T-cell (primary cell): ENCODE measurements around the gene RFC2. TPM values are rescaled to one million over a fixed set of nuclear protein-coding genes. Genes with fewer than 3 reads are reported as not detected.

Source experiments
- ATAC-seq, 4 experiments: fragments of 200-7000 bp in 3 of 4; fragments of 150-1000 bp in 1 of 4; cut with Tn5 transposase; replicated peaks in 1 of 4; 1 replicate in 3 of 4; 2 replicates in 1 of 4; pipeline ENCODE4 v1.10.0; 2021; ENCODE audit warnings: moderate library complexity in 3 of 4, mild to moderate bottlenecking in 2 of 4, moderate number of reproducible peaks in 1 of 4
- CTCF ChIA-PET, 2 donors: fragments of 300-600 bp; sonication (Branson Sonifier 250); formaldehyde crosslinking; loops; one replicate each; lab custom pipeline; 2022; ENCODE audit warnings: antibody characterized with exemption in 2 of 2; lab: Charles Lee
- POLR2A ChIA-PET, 2 donors: fragments of 300-600 bp; sonication (Branson Sonifier 250); formaldehyde crosslinking; loops; one replicate each; lab custom pipeline; 2022; ENCODE audit warnings: antibody characterized with exemption in 2 of 2; lab: Charles Lee
- DNase-seq, 35 experiments: peaks; one replicate each; pipeline versions ENCODE4 v3.0.0 to v3.0.0-alpha.2; 2013 to 2023
- H3K27ac ChIP-seq: one replicate; pipeline ENCODE4 v1.5.1; 2013; ENCODE audit warnings: low read length
- H3K27me3 ChIP-seq, 2 experiments: replicated peaks in 1 of 2; 1 replicate in 1 of 2; 2 replicates in 1 of 2; pipeline versions ENCODE4 v1.6.1 to v1.7.0; 2013; ENCODE audit warnings: low read length in 1 of 2, mixed read lengths in 1 of 2; ENCODE audit not compliant: control insufficient read depth in 2 of 2, insufficient read depth in 2 of 2; ENCODE audit errors: extremely low read depth in 1 of 2
- H3K36me3 ChIP-seq, 2 donors: 1 replicate in 1 of 2; 2 replicates in 1 of 2; pipeline versions ENCODE4 v1.6.1 to v1.7.0; 2013; ENCODE audit warnings: low read length in 1 of 2; ENCODE audit not compliant: control insufficient read depth in 2 of 2, insufficient read depth in 1 of 2; ENCODE audit errors: extremely low read depth in 1 of 2
- H3K4me1 ChIP-seq, 2 experiments: 1 replicate in 1 of 2; 2 replicates in 1 of 2; pipeline versions ENCODE4 v1.6.1 to v1.7.0; 2013; ENCODE audit warnings: low read length in 2 of 2, mixed read lengths in 1 of 2; ENCODE audit not compliant: insufficient read depth in 2 of 2, control insufficient read depth in 1 of 2; ENCODE audit errors: extremely low read depth in 1 of 2
- H3K4me3 ChIP-seq, 2 donors: 1 replicate in 1 of 2; 2 replicates in 1 of 2; pipeline versions ENCODE4 v1.5.1 to v1.7.0; 2013; ENCODE audit warnings: mild to moderate bottlenecking in 2 of 2, low read length in 1 of 2, moderate library complexity in 1 of 2; ENCODE audit not compliant: control insufficient read depth in 1 of 2; ENCODE audit errors: extremely low read depth in 1 of 2
- H3K9me3 ChIP-seq: 2 replicates; pipeline ENCODE4 v1.7.0; 2013
- H3K27ac Mint-ChIP-seq, 2 donors: one replicate each; pipeline ENCODE4 v1.8.0; 2020 to 2021; ENCODE audit warnings: mild to moderate bottlenecking in 2 of 2, mixed read lengths in 2 of 2
- H3K27me3 Mint-ChIP-seq, 2 donors: one replicate each; pipeline ENCODE4 v1.8.0; 2021 to 2022; ENCODE audit warnings: mixed read lengths in 2 of 2
- H3K36me3 Mint-ChIP-seq: one replicate; pipeline ENCODE4 v1.8.0; 2021; ENCODE audit warnings: mixed read lengths
- H3K4me1 Mint-ChIP-seq, 3 donors: one replicate each; pipeline ENCODE4 v1.8.0; 2020 to 2022; ENCODE audit warnings: mixed read lengths in 3 of 3, mild to moderate bottlenecking in 1 of 3
- H3K4me3 Mint-ChIP-seq, 3 donors: one replicate each; pipeline ENCODE4 v1.8.0; 2020 to 2022; ENCODE audit warnings: mild to moderate bottlenecking in 3 of 3, mixed read lengths in 3 of 3, moderate library complexity in 3 of 3
- H3K9me3 Mint-ChIP-seq, 3 donors: one replicate each; pipeline ENCODE4 v1.8.0; 2020 to 2022; ENCODE audit warnings: mixed read lengths in 3 of 3
- WGBS: methylation state at CpG from one replicate; pipeline ENCODE4 v1.1.5; 2013; ENCODE audit warnings: missing lambda C conversion rate; ENCODE audit not compliant: insufficient coverage; 5-methylcytosine and 5-hydroxymethylcytosine counted together
- total RNA-seq, 35 experiments: library from RNA in 6 of 35; stranded (reverse) in 6 of 35; fragments of 120-200 nt in 1 of 35; gene quantifications; one replicate each; pipeline versions ENCODE4 v1.2.1 to v1.2.4 and lab custom pipeline; 2013 to 2026

RFC2 gene
- total RNA-seq (10 to 100 TPM; 13.3 to 17.6 (median 14.8) TPM), total RNA-seq (lab: John Stamatoyannopoulos, UW) (11.5 to 83.7 (median 17.2) reads per million in 29 experiments)
- total RNA-seq (2013): 11.9 TPM

DNA sequence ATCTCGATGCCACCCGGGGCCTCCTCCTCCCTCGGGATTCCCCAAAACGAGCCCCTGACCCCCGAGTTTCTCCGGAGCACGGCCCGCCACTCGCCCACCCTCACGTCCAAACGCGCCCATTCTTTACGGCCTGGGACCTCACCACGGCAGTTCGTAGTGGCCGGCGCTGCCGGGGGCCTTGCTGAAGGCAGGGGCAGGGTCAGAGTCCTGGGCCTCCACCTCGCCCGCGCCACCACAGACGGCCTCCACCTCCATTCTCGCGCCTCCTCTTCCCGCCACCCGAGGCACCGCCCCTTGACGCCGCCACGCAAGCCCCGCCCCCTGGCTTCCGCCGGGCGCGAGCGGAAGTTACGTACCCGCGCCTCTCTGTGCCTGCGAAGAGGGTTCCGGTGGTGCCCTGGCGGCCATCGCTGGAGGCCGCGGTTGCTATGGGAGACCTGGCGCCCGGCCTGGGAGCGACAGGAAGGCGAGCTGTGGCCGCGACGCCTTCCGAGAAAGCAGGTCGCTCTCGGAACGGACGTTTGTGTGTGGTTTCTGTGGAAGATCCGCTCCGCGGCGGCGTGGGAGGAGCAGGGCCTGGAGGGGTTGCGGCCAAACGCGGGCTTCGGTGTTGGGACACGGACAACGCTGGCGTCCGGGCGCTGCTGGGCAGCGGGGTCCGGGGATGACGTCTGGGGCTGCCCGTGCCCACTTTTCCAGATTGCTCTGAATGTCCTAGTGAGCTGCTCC, at the start of gene RFC2:
Gene RFC2, minus strand, starts transcription at position 271 of the 729 bp plus-strand sequence. Its CDS starts 16 bp downstream, at position 255.
- under 1% methylated on average over 75 of the region's 75 CpGs for WGBS
- peaks cover 7 to 15% of the 10 kb centered on the region in 2 donors for H3K36me3 ChIP-seq
- no peaks in the 10 kb centered on the region for H3K27me3 Mint-ChIP-seq
- H3K36me3 Mint-ChIP-seq: peaks cover 14% of the 10 kb centered on the region
- peak within 1 kb of the TSS; percentile 92 for H3K27ac Mint-ChIP-seq
- CTCF ChIA-PET: interaction anchor here in 1 of 2 donors (0.6 kb wide), 1 partner anchor 14 kb away, joined by 5 read pairs; no protein-coding TSS in a partner anchor
- peaks cover 25 to 30% (median 28%) of the 10 kb centered on the region in 3 donors for H3K4me1 Mint-ChIP-seq
- POLR2A ChIA-PET: no interaction called here
- H3K4me3 Mint-ChIP-seq: peak within 1 kb of the TSS; percentile 91 to 93 (median 93)
- ATAC-seq: peak; percentile 97 to 98 (median 97)
- H3K4me1 ChIP-seq: peaks cover 8 to 24% of the 10 kb centered on the region in 2 experiments
- peak; percentile 88 to 99 (median 94) for DNase-seq
- H3K27ac ChIP-seq: peak within 1 kb of the TSS; percentile 80
- H3K9me3 Mint-ChIP-seq: no peaks in the 10 kb centered on the region
- H3K4me3 ChIP-seq: peak within 1 kb of the TSS; percentile 89 to 91
- no peaks in the 10 kb centered on the region for H3K27me3 ChIP-seq
- H3K9me3 ChIP-seq: no peaks in the 10 kb centered on the region

DNA sequence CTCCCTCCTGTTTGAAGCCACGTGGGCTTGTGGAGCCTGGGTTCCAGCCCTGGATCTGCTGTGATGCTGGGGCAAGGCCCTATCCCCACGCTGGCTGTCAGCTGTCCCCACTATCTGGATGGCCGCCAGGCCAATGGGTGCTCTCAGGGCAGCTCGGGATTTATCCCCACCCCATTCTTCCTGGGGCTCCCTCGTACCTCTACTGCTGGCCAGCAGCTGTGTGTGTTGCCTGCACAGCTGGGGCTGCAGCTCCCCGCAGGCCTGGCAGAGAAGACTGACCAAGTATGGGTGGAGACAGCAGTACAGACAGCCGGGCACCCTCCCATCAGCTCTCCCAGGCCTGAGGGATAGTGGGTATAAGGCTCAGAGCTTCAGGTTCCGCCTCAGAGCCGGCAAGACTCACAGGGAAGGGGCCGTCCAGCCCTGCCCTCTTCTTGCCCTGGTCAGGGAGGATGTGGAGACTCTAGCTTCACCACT, 48.6 kb upstream of the RFC2 start:
- H3K27me3 Mint-ChIP-seq: peaks cover 9% of the 10 kb centered on the region in 2 donors
- H3K27ac Mint-ChIP-seq: no peak overlapping the region
- Histone ChIP-seq H3K4me1 (peaks cover 2 to 16% of the 10 kb centered on the region in 2 experiments), H3K36me3 (no peaks in the 10 kb centered on the region), H3K9me3 (no peaks in the 10 kb centered on the region), H3K4me3 (no peak overlapping the region), H3K27me3 (peaks cover 0 to 23% of the 10 kb centered on the region in 2 experiments), H3K27ac (no peak overlapping the region)
- H3K9me3 Mint-ChIP-seq: no peaks in the 10 kb centered on the region
- no peak overlapping the region for H3K4me3 Mint-ChIP-seq
- no peak for DNase-seq
- 65% methylated on average over 2 of the region's 10 CpGs for WGBS
- H3K36me3 Mint-ChIP-seq: peaks cover 1% of the 10 kb centered on the region
- ChIA-PET CTCF (no interaction called here), POLR2A (no interaction called here)
- no peak for ATAC-seq
- peaks cover 11 to 16% (median 12%) of the 10 kb centered on the region in 3 donors for H3K4me1 Mint-ChIP-seq

DNA sequence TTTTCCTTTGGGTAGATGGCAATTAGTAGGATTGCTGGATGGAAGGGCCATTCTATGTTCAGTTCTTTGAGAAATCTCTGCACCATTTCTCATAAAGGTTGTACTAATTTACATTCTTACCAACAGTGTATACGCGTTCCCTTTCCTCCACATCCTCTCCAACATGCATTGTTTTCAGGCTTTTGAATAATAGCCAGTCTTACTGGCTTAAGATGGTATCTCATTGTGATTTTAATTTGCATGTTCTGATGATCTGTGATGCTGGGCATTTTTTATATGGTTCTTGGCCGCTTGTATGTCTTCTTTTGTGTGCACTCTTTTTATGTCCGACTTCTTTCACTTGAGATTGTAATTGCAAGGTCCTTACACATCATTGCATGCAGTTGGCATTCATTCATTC, 46.7 kb upstream of the RFC2 start:
- Histone ChIP-seq H3K4me1 (peaks cover 0 to 3% of the 10 kb centered on the region in 2 experiments), H3K9me3 (no peaks in the 10 kb centered on the region), H3K27ac (no peak overlapping the region), H3K36me3 (no peaks in the 10 kb centered on the region), H3K4me3 (no peak overlapping the region), H3K27me3 (peaks cover 0 to 7% of the 10 kb centered on the region in 2 experiments)
- ATAC-seq (no peak), DNase-seq (no peak)
- Mint-ChIP-seq H3K4me1 (peaks cover 0 to 3% (median 0%) of the 10 kb centered on the region in 3 donors), H3K4me3 (no peak overlapping the region), H3K27me3 (peaks cover 0 to 2% of the 10 kb centered on the region in 2 donors), H3K9me3 (no peaks in the 10 kb centered on the region), H3K27ac (no peak overlapping the region), H3K36me3 (no peaks in the 10 kb centered on the region)
- POLR2A ChIA-PET: no interaction called here
- no CpG with 5 or more reads among the region's 4 CpGs for WGBS
- CTCF ChIA-PET: no interaction called here

DNA sequence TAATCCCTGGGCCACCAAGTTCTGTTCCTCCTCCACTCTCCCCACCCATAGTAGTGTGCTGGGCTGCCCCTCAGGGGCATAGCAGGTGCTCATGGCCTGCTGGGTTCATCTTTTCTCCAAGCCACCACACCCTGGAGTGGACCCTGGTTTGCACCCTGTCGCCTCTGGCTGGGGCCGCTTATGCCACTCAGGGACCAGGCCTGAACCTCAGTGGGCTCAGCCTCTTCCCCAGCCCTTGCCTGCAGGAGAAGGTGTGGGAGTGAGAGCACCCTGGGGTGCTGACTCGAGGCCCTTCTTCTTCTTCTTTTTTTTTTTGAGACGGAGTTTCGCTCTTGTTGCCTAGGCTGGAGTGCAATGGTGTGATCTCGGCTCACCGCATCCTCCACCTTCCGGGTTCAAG, 45.2 kb upstream of the RFC2 start:
- no peaks in the 10 kb centered on the region for H3K4me1 Mint-ChIP-seq
- Histone ChIP-seq H3K4me1 (no peaks in the 10 kb centered on the region), H3K36me3 (no peaks in the 10 kb centered on the region), H3K27me3 (no peaks in the 10 kb centered on the region), H3K27ac (no peak overlapping the region), H3K4me3 (no peak overlapping the region), H3K9me3 (no peaks in the 10 kb centered on the region)
- ATAC-seq (no peak), DNase-seq (no peak)
- ChIA-PET CTCF (no interaction called here), POLR2A (no interaction called here)
- WGBS: no CpG with 5 or more reads among the region's 8 CpGs
- H3K4me3 Mint-ChIP-seq: no peak overlapping the region
- H3K36me3 Mint-ChIP-seq: no peaks in the 10 kb centered on the region
- H3K27me3 Mint-ChIP-seq: no peaks in the 10 kb centered on the region
- H3K27ac Mint-ChIP-seq: no peak overlapping the region
- no peaks in the 10 kb centered on the region for H3K9me3 Mint-ChIP-seq

DNA sequence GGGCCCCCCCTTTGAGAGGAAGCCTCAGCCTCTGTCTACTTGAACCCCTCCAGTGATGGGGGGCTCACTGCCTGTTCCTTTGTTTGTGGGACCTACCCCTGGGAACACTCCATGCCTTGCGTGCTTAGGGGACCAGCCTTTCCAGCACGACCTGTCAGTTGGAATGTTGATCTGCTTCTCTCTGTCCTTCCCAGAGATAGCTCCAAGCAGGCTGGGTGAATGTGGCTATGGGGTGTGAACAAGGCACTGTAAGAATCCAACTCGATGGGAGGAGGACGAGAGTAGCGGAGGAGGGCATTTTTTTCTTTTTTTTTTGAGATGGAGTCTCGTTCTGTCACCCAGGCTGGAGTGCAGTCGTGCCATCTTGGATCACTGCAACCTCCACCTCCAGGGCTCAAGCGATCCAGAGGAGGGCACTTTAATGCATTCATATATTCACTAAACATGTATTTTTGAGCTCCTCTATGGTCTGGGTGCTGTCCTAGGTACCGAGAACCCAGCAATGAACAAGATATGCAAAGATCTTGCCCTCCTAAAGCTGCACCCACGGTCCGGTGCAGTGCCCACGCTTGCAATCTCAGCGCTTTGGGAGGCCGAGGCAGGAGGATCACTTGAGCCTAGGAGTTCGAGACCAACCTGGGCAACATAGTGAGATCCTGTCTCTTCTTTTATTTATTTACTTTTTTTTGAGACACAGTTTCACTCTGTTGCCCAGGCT, 43.5 kb upstream of the RFC2 start:
- DNase-seq: no peak
- H3K4me1 ChIP-seq: no peaks in the 10 kb centered on the region
- H3K27me3 Mint-ChIP-seq: peaks cover 0 to 3% of the 10 kb centered on the region in 2 donors
- 87% methylated on average over 8 of the region's 15 CpGs for WGBS
- no peaks in the 10 kb centered on the region for H3K36me3 Mint-ChIP-seq
- peaks cover 0 to 3% of the 10 kb centered on the region in 2 experiments for H3K27me3 ChIP-seq
- POLR2A ChIA-PET: no interaction called here
- H3K9me3 Mint-ChIP-seq: no peaks in the 10 kb centered on the region
- no peak overlapping the region for H3K27ac Mint-ChIP-seq
- peaks cover 0 to 4% (median 0%) of the 10 kb centered on the region in 3 donors for H3K4me1 Mint-ChIP-seq
- no peak overlapping the region for H3K4me3 Mint-ChIP-seq
- CTCF ChIA-PET: no interaction called here
- ATAC-seq: no peak
- no peaks in the 10 kb centered on the region for H3K9me3 ChIP-seq
- H3K4me3 ChIP-seq: no peak overlapping the region
- no peak overlapping the region for H3K27ac ChIP-seq
- H3K36me3 ChIP-seq: no peaks in the 10 kb centered on the region

DNA sequence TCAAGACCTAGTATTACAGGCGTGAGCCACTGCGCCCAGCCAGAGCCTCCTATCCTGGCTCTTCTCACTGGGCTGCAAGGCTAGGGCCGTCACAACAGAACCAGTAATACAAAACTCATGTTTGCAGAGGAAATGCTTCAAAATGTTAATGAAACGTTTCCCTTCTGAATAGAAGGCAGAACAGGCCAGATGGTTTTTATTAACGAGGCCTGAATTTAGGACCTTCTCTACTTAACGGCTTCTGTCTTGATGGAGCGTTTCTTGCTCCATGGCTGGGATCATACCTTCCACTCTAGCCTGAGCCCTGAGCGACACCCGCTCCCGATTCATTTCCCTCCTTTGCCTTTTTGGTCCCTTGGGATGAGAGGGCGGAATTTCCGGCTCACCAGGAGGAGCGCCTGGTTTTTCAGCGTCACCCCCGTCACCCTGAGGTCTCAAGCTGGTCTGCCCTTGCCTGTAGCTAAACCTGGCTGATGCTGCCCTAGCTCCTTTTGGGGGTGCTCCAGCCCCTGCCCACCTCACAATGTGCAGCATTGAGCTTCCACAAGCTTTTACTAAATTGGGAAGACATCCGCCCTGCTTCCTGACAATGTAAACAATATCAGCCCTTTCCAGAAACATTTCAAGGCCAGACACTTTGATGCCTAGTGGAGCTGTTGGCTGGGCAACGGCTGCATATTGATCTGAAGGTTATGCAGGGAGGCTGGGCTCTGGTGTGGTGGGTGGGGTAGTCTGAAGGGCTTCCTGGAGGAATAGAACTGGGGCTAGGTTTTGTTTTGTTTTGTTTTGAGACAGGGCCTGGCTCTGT, 40.2 kb upstream of the RFC2 start:
- WGBS: 86% methylated on average over 12 of the region's 17 CpGs
- ATAC-seq (no peak), DNase-seq (no peak)
- Histone ChIP-seq H3K4me3 (no peak overlapping the region), H3K9me3 (no peaks in the 10 kb centered on the region), H3K27me3 (peaks cover 0 to 13% of the 10 kb centered on the region in 2 experiments), H3K27ac (no peak overlapping the region), H3K4me1 (peaks cover 6 to 14% of the 10 kb centered on the region in 2 experiments), H3K36me3 (no peaks in the 10 kb centered on the region)
- POLR2A ChIA-PET: no interaction called here
- Mint-ChIP-seq H3K27me3 (peaks cover 0 to 3% of the 10 kb centered on the region in 2 donors), H3K9me3 (no peaks in the 10 kb centered on the region), H3K4me1 (peaks cover 6 to 13% (median 9%) of the 10 kb centered on the region in 3 donors), H3K27ac (no peak overlapping the region), H3K36me3 (no peaks in the 10 kb centered on the region), H3K4me3 (no peak overlapping the region)
- CTCF ChIA-PET: no interaction called here
